ENCODE data around the gene NEDD4L.
"Not testable (repeated sequence)": the region's sequence is repeated elsewhere in the genome, so short reads cannot be mapped to it uniquely, and the experiment has no call there.

Gene NEDD4L

GRCh38 chr18:58247363-58247834 lies 203.4 kb downstream of the NEDD4L start:
- no peak for FAIRE-seq

- no peak for FAIRE-seq
Observed at GRCh38 chr18:58249712-58250111, 205.7 kb downstream of the NEDD4L start.

GRCh38 chr18:58251416-58251815 lies 207.4 kb downstream of the NEDD4L start:
- no peak for FAIRE-seq

- no peak for FAIRE-seq
Observed at GRCh38 chr18:58252166-58252565, 208.1 kb downstream of the NEDD4L start.

GRCh38 chr18:58253318-58253717 lies 209.3 kb downstream of the NEDD4L start:
- FAIRE-seq: no peak

GRCh38 chr18:58253871-58254270 lies 209.8 kb downstream of the NEDD4L start:
- FAIRE-seq: no peak

- FAIRE-seq: no peak
Observed at GRCh38 chr18:58254873-58255511, 211.0 kb downstream of the NEDD4L start.

- FAIRE-seq: no peak
Observed at GRCh38 chr18:58255701-58256311, 211.8 kb downstream of the NEDD4L start.

GRCh38 chr18:58256316-58257080 lies 212.5 kb downstream of the NEDD4L start:
- FAIRE-seq: no peak

GRCh38 chr18:58257461-58257860 lies 213.4 kb downstream of the NEDD4L start:
- FAIRE-seq: no peak

- no peak for FAIRE-seq
Observed at GRCh38 chr18:58258692-58259342, 214.8 kb downstream of the NEDD4L start.

GRCh38 chr18:58263055-58263957 lies 219.3 kb downstream of the NEDD4L start:
- no peak for FAIRE-seq

- no peak for FAIRE-seq
Observed at GRCh38 chr18:58264075-58264474, 220.0 kb downstream of the NEDD4L start.

GRCh38 chr18:58264840-58265239 lies 220.8 kb downstream of the NEDD4L start:
- no peak for FAIRE-seq

- not testable (repeated sequence) for FAIRE-seq
Observed at GRCh38 chr18:58265489-58265888, 221.5 kb downstream of the NEDD4L start.

- no peak for FAIRE-seq
Observed at GRCh38 chr18:58266291-58266690, 222.3 kb downstream of the NEDD4L start.

GRCh38 chr18:58267493-58267892 lies 223.5 kb downstream of the NEDD4L start:
- no peak for FAIRE-seq

GRCh38 chr18:58268849-58269248 lies 224.8 kb downstream of the NEDD4L start:
- FAIRE-seq: no peak

GRCh38 chr18:58269931-58270330 lies 225.9 kb downstream of the NEDD4L start:
- FAIRE-seq: no peak

- FAIRE-seq: no peak
Observed at GRCh38 chr18:58270396-58270795, 226.4 kb downstream of the NEDD4L start.

GRCh38 chr18:58271770-58272169 lies 227.7 kb downstream of the NEDD4L start:
- no peak for FAIRE-seq

- no peak for FAIRE-seq
Observed at GRCh38 chr18:58272209-58272608, 228.2 kb downstream of the NEDD4L start.

Measured in TTC549 (cell line).